ENCODE data around the gene NDUFC1.

The NDUFC1 gene

GRCh38 chr4:139246166-139246565 is 56.1 kb downstream of the NDUFC1 start:
- DNase-seq: no peak

- no peak for DNase-seq
Measured at GRCh38 chr4:139245590-139245989, 56.7 kb downstream of the NDUFC1 start.

GRCh38 chr4:139243448-139244365 is 58.6 kb downstream of the NDUFC1 start:
- DNase-seq: no peak

- DNase-seq: no peak
Measured at GRCh38 chr4:139242511-139243051, 59.7 kb downstream of the NDUFC1 start.

GRCh38 chr4:139241784-139242151 is 60.5 kb downstream of the NDUFC1 start:
- no peak for DNase-seq

- no peak for DNase-seq
Measured at GRCh38 chr4:139241086-139241783, 61.0 kb downstream of the NDUFC1 start.
